GM20000 (cell line): ENCODE measurements around the gene FOXN1.
A peak's percentile ranks its signal among the peaks of the same experiment; 100 is the strongest.

ENCODE experiments used
- DNase-seq: peaks from one replicate; pipeline ENCODE4 v3.0.0; 2012; ENCODE audit warnings: low spot score
- CTCF ChIP-seq: IDR thresholded peaks from 2 replicates; pipeline ENCODE4 v1.5.1; 2012; ENCODE audit warnings: mild to moderate bottlenecking, control low read depth; ENCODE audit errors: extremely low read depth, missing control alignments

FOXN1 gene

DNA sequence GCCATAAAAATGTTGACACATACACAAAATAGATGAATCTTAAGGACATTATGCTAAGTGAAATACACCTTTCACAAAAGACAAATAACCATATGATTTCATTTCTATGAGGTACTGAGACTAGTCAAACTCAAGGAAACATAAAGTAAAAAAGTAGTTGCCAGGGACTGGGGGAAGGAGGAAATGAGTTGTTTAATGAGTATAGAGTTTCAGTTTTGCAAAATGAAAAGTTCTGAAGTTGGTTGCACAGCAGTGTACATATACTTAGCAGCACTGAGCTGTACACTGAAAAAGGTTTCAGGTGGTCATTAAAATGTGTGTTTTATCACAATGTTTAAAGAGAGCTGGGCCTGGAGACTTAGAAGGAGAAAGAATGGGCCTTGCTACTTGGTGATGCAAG, 37.4 kb upstream of the FOXN1 start:
- no peak for TF ChIP-seq CTCF
- DNase-seq: peak; percentile 60

- DNase-seq: no peak
- TF ChIP-seq CTCF: no peak
Measured at GRCh38 chr17:28469376-28469775, 36.8 kb upstream of the FOXN1 start.

- no peak for TF ChIP-seq CTCF
- DNase-seq: no peak
Measured at GRCh38 chr17:28470266-28470913, 35.8 kb upstream of the FOXN1 start.

GRCh38 chr17:28470914-28471366, 35.2 kb upstream of the FOXN1 start:
- no peak for DNase-seq
- TF ChIP-seq CTCF: no peak

GRCh38 chr17:28471531-28472342, 34.4 kb upstream of the FOXN1 start:
- no peak for TF ChIP-seq CTCF
- DNase-seq: no peak

- DNase-seq: no peak
- no peak for TF ChIP-seq CTCF
Measured at GRCh38 chr17:28472871-28473497, 33.2 kb upstream of the FOXN1 start.

DNA sequence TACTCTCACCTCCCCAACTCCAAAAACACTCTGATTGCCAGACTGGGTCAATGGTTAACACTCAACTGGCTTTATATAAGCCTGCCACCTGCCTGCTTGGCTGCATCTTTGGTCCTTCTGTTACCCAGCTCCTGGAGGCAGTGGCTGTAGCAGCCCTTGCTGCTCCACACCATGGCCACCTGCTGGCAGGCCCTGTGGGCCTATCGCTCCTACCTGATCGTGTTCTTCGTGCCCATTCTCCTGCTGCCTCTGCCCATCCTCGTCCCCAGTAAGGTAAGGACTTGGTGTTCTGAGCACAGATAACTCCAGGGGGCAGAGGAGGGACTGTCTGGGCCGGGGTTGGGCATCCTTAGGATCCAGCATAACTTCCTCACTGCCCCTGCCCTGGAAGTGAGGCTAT, 32.6 kb upstream of the FOXN1 start, which contains the start of gene SLC13A2:
SLC13A2 (plus strand) TSS at position 103 of the 400 bp plus-strand sequence; CDS start at position 172, 69 bp downstream.
- DNase-seq: no peak

More for the DNA sequence above, 32.6 kb upstream of the FOXN1 start, which contains the start of gene SLC13A2:
- TF ChIP-seq CTCF: no peak
